Occipital lobe (tissue), 2 donors: ENCODE results near the gene FAM168A. TPM values are rescaled to one million over a fixed set of nuclear protein-coding genes. Genes with fewer than 3 reads are reported as not detected.

Source experiments
- DNase-seq: peaks from one replicate; lab custom pipeline; 2025; lab: John Stamatoyannopoulos, UW
- total RNA-seq: library from RNA; depleted of rRNA; stranded (reverse); fragments of >200 nt; gene quantifications from one replicate; pipeline ENCODE4 v1.2.3, GENCODE V29; 2014

The FAM168A gene
- 70.3 TPM for total RNA-seq

DNA sequence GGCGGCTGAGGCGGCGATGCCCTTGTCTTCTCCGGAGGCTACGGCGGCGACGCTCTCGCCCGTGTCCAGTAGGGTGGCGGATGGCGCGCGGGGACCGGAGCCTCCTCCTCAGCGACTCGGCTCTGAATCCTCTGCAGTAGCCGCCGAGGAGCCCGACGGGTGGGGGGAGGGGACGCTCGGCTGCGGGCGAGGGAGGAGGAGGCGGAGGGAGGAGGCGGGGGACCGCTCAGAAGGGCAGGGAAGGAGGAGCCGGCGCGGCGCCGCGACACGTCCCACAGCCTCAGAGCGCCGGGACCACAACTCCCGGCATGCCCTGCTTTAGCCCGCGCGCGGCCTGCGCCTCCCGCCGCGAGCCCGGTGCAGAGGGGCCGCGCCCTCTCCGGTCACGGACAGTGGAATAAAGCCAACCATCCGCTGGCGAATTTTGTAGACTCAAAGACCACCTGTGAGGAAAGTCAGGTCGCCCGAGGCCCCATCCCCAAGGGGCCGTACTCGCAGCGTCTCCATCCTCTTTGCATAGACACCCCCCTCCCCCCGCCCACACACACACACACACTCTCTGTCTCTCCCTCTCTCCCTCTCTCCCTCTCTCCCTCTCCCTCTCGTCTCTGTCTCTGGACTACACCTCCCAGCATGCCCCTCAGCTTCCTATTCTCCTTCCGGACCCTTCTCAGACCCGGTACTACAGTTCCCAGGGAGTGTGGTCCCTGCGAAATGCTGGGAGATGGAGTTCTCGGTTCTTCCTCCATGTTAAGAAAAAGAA, at the start of gene FAM168A:
Gene FAM168A, minus strand, starts transcription at position 157 of the 763 bp plus-strand sequence. CDS start 129,638 bp downstream, outside the sequence.
- DNase-seq: peak; percentile 94

- DNase-seq: peak; percentile 88
Observed at GRCh38 chr11:73647459-73648100, 49.7 kb upstream of the FAM168A start.

DNA sequence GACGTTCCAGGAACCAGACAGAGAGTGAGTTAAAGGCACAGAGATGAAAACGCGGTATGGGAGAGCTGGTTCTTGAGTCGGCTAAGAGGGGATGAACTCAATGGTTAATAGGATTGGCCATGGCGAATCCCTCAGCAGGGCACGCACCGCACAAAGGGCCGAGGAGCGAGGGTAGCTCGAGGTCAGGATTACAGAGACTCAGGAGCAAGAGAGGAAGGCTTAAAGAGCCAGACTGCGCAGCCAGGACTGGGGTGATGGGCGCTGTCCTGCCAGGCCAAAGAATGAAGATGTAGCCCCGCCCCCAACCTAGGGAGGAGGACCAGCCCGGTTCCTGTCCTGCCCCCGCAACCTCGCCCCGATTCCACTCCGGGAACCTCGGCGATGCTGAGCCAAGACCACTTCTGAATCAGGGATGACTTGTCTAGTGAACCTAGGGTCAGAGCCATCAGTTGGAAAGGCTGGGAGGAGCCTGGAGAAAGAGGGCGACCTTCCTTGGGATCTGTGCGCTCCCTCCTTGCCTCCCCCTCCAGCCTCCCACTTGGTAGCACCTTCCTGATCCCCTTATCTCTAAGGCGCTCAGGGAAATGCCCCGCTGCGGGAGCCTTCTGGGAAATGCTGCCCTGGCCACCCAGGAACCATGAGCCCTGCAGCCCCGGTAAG, 48.2 kb upstream of the FAM168A start, which contains the start of gene PLEKHB1:
Gene PLEKHB1, plus strand, starts transcription at position 610 of the 660 bp plus-strand sequence. Its CDS starts 28 bp downstream, at position 638.
- no peak for DNase-seq

- no peak for DNase-seq
Observed at GRCh38 chr11:73645121-73645969, 47.4 kb upstream of the FAM168A start.

DNA sequence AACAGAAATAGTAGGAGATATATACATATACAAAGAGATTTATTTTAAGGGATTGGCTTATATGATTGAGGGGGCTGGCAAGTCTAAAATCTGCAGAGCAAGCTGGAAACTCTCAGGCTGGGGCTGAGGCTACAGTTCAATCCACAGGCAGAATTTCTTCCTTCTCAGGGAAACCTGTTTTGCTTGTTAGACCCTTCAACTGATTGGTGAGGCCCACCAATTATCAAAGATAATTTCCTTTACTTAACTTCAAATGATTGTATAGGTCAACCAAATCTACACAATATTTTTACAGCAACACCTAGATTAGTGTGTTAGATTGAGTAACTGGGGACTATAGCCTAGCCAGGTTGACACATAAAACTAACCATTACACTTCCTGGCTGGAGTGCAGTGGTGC, 43.8 kb upstream of the FAM168A start:
- DNase-seq: no peak

GRCh38 chr11:73640592-73640991, 42.7 kb upstream of the FAM168A start:
- no peak for DNase-seq

DNA sequence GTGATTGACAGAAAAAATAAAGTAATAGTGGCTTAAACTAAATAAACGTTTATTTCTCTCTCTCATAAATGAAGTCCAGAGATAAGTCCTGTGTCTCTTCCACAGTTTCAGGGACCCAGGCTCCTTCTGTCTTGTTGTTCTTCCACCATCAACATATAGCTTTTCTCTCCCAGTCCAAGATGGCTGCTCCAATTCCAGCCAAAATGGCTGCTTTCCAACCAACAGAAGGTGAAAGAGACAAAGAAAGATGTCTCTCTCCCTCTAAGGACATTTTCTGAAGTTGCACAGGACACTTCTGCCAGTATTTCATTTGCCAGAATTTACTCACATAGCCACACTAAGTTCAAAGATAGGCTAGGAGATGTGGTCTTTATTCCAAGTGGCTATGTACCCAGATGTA, 39.1 kb upstream of the FAM168A start:
- DNase-seq: no peak

- no peak for DNase-seq
Observed at GRCh38 chr11:73636249-73636648, 38.3 kb upstream of the FAM168A start.

DNA sequence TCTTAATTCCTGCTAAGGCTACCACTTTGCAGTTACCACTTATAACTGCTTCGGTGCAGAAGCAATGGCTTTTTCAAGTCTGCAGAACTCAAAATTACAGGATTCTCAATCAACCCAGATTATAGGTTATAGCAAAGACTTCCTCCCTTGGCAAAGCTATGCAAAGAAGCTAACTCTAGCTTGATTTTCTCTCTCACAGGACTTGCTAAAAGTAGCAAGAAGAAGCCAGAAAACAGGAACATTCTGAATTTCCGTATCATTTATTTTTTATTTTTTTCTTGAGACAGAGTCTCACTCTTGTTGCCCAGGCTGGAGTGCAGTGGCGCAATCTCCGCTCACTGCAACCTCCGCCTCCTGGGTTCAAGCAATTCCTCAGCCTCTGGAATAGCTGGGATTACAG, 37.8 kb upstream of the FAM168A start:
- no peak for DNase-seq

- no peak for DNase-seq
Observed at GRCh38 chr11:73633999-73634398, 36.1 kb upstream of the FAM168A start.

GRCh38 chr11:73632996-73633395, 35.1 kb upstream of the FAM168A start:
- no peak for DNase-seq

GRCh38 chr11:73629907-73630306, 32.0 kb upstream of the FAM168A start:
- DNase-seq: no peak

DNA sequence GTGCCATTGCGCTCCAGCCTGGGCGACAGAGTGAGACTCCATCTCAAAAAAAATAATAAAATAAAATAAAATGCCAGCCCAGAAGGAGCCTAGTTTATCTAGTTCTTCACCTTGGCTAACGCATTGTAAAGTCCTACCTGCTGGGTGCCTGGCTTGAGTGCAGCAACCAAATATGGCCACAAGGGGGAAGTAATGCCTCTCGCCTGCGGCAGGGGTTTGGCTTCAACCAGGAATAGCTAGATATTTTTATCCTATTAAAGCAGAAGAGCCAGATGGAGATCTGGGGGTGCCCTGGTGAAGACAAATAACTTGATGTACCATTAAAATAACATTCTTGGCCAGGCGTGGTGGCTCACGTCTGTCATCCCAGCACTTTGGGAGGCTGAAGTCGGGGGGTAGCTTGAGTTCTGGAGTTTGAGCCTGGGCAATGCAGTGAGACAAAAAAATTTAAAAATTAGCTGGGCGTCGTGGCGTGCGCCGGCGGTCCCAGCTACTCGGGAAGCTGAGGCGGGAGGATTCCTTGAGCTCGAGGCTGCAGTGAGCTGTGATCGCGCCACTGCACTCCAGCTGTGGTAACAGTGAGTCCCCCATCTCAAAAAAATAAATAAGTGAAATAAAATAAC, 27.9 kb upstream of the FAM168A start:
- peak; percentile 71 for DNase-seq

- peak; percentile 12 for DNase-seq
Observed at GRCh38 chr11:73623686-73624085, 25.8 kb upstream of the FAM168A start.

DNA sequence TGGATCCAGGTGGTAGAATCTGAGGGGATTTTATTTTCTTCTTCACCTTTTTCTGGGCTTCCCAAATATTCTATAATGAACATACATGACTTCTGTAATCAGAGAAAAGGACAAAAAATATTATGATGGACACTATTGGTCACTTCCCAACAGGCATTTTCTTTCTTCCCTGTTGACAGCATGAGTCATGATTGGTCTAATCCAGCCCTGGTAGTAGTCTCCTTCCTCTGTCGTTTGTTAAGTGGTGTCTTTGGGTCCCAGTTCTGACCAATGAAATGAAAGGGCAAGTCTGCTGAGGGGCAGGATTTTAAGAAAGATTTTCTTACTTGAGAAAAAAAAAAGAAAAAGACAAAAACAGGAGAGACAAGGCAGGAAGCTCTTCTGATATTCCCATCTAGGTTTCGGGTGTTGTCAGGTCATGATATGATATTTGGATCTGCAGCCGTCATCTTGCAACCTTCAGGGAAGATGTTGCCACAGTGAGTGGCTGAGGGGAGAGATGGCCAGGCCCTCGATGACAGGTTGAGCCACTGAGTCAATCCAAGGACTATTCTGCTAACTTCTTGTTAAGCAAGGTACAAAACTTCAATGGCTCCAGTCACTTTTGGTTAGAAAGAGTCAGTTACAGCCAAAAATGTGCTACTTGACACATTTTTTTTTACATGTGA, 25.1 kb upstream of the FAM168A start:
- DNase-seq: no peak

DNA sequence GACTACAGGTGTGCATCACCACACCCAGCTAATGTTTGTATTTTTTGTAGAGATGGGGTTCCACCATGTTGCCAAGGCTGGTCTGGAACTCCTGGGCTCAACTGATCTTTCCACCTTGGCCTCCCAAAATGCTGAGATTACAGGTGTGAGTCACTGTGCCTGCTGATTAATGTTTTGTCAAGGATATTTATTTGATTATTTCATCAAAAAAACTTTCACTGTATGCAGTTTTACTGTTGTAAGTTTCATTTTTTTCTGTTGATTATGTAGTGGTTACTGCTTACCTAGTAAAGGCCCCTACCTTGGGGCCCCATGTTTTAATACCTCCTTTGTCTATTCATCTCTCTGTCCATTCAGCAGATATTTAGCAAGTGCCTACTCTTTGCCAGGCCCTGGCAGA, 16.7 kb upstream of the FAM168A start:
- no peak for DNase-seq

DNA sequence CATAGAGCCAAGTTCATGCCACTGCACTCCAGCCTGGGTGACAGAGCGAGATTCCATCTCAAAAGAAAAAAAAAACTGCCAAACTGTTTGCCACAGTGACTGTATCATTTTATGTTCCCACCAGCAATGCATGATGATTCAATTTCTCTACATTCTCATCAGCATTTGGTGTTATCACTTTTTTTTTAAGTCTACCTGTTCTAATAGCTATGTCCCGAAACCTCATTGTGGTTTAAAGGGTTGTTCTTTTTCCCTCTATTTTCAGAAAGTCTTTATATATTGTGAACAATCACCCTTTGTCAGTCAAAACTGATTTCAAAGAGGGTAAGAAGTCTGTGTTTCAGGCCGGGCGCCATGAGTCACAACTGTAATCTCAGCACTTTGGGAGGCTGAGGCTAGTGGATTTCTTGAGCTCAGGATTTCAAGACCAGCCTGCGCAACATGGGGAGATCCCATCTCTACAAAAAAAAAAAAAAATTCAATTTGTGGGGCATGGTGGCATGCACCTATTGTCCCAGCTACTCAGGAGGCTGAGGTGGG, 14.8 kb upstream of the FAM168A start:
- DNase-seq: no peak

- DNase-seq: no peak
Observed at GRCh38 chr11:73598719-73599379, 937 bp upstream of the FAM168A start.

- DNase-seq: no peak
Observed at GRCh38 chr11:73597336-73597955, 466 bp downstream of the FAM168A start.
